NAMALWA (cell line): ENCODE data around the gene C16orf54.
"Not testable (repeated sequence)": the region's sequence is repeated elsewhere in the genome, so short reads cannot be mapped to it uniquely, and the experiment has no call there.

Experiments used
- DNase-seq: peaks from one replicate; pipeline ENCODE4 v3.0.0-alpha.2; 2015; ENCODE audit warnings: low spot score

Gene C16orf54, protein sequence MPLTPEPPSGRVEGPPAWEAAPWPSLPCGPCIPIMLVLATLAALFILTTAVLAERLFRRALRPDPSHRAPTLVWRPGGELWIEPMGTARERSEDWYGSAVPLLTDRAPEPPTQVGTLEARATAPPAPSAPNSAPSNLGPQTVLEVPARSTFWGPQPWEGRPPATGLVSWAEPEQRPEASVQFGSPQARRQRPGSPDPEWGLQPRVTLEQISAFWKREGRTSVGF

GRCh38 chr16:29745853-29746345 is at the start of gene C16orf54:
Gene C16orf54 (minus strand): TSS chr16:29745990. CDS start chr16:29744951, 1,039 bp downstream.
- peak; percentile 88 for DNase-seq

DNA sequence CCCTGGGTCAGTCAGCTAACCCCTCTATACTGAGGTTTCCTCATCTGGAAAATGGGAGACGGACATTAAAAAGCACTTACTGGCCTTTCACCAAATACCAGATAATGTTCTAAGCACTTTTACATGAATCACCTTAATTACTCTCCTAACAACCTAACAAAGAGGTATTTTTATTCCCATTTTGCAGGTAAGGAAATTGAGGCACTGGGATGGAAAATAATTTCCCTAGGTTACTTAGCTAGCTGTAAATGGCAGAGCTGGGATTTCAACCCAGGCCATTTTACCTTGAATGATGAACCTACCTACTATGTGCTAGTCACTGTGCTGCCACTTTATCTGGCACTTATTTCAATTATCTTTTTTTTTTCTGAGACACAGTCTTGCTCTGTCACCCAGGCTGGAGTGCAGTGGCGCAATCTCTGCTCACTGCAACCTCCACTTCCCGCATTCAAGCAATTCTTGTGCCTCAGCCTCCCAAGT is 48.5 kb upstream of the C16orf54 start:
- no peak for DNase-seq

DNA sequence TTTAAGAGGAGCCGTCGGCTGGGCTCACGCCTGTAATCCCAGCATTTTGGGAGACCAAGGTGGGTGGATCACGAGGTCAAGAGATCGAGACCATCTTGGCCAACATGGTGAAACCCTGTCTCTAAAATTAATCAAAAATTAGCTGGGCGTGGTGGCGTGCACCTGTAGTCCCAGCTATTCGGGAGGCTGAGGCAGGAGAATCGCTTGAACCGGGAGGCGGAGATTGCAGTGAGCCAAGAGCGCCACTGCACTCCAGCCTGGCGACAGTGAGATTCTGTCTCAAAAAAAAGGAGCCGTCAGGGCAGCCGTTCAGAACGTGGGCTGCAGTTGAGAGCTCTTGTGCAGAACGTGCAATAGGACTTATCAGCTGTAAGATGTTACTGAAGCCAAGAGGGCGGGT is 47.4 kb upstream of the C16orf54 start:
- DNase-seq, result not testable (repeated sequence)

GRCh38 chr16:29791845-29792807 is 46.3 kb upstream of the C16orf54 start:
- no peak for DNase-seq

DNA sequence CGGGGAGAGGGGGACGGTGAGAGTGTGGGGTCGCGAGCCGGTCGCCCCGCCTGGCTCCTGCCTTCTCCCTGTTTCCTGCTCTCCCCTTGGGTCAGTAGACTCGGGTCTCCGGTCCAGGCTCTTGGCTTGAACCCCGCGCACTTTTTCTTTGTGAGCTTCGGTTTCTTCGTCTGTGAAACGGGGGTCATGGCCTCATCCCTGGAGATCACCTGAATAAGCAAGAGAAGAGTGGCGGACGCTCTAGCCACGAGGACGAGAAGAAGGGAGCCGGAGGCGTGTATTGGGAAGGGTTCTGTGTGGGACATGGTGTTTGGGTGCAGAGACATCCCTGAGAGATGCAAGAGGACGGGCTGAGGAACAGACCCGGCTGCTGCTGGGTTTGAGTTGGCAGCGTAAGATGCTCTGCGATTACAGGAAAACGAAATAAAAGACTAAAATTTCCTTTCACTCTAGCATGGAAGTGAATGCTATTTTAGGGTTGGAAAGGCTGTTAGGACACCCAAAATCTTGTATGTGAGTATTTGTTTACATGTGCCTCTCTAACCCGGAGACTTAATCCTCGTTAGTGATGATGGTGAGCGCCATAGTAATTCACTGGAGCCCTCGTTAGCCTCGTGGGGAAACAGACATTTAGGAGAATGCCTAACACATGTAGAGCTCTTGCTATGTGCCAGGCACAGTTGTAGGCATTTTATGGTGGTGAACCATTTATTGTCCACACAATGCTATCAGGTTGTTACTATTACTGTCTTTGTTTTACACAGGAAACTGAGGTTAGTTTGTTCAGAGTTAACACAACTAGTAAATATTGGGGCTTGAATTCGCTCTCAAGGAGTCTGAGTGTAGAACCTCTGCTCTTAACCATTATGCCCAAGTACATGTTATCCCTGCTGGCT is 45.4 kb upstream of the C16orf54 start:
- DNase-seq, result peak; percentile 48

DNA sequence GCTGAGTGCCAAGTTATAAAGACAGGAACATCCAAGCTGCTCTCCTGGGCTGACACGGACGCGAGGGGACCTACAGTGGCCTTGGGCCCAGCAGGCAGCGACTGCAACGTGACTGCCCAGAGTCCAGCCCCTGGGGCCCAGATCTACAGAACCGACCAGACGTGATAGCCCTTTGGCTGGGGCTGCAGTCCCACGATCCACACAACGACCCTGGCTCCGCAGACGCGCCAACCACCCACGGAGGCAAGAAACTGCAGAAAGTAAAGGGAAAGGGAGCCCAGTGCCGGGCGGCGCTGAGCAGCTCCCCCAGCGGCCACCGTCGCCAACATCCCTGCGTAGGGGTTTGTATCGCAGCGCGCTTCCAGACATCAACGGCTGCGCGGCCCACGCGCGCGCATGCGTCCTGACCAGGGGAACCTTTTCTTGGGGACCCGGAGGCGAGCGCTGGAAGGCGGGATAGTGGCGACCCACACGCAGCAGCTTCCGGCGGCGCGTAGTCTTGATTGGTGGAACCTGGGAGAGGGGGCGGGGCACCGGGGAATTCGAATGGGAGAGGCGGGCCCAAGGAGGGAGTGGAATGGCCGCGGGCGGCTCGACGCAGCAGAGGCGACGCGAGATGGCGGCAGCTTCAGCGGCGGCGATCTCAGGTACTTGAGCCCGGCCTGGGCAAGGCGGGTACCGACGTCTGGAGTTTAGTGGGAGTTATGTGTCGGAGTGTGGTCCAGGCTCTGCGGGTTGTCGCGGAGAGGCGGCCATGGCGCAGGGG is 44.6 kb upstream of the C16orf54 start, which contains the start of gene KIF22:
TSS of gene KIF22 (plus strand) at position 569 of the 766 bp plus-strand sequence. CDS start at position 578, 9 bp downstream.
- DNase-seq, result peak; percentile 99

- no peak for DNase-seq
Observed at GRCh38 chr16:29789775-29790182, 44.0 kb upstream of the C16orf54 start.

GRCh38 chr16:29787155-29787554 is 41.4 kb upstream of the C16orf54 start:
- DNase-seq, result not testable (repeated sequence)

DNA sequence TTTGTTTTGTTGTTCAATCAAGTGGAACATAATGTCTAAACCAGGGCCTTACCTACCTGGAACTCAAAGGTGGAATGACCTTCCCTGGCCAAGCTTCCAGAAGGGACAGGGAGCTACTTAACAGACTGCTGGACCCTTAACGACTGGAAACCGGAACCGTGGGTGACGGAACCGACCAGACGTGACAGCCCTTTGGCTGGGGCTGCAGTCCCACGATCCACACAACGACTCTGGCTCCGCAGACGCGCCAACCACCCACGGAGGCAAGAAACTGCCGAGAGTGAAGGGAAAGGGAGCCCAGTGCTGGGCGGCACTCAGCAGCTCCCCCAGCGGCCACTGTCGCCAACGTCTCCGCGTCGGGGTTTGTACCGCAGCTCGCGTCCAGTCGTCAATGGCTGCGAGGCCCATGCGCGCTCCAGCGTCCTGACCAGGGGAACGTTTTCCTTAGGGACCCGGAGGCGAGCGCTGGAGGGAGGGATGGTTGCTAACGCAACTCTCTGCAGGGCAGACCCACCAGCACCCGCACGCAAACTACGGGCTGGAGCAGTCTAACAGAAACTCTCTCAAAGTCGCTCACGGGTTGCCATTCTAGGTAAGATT is 39.2 kb upstream of the C16orf54 start:
- no peak for DNase-seq

- no peak for DNase-seq
Observed at GRCh38 chr16:29784157-29784556, 38.4 kb upstream of the C16orf54 start.

- not testable (repeated sequence) for DNase-seq
Observed at GRCh38 chr16:29783094-29783953, 37.5 kb upstream of the C16orf54 start.

- no peak for DNase-seq
Observed at GRCh38 chr16:29779474-29779873, 33.7 kb upstream of the C16orf54 start.

DNA sequence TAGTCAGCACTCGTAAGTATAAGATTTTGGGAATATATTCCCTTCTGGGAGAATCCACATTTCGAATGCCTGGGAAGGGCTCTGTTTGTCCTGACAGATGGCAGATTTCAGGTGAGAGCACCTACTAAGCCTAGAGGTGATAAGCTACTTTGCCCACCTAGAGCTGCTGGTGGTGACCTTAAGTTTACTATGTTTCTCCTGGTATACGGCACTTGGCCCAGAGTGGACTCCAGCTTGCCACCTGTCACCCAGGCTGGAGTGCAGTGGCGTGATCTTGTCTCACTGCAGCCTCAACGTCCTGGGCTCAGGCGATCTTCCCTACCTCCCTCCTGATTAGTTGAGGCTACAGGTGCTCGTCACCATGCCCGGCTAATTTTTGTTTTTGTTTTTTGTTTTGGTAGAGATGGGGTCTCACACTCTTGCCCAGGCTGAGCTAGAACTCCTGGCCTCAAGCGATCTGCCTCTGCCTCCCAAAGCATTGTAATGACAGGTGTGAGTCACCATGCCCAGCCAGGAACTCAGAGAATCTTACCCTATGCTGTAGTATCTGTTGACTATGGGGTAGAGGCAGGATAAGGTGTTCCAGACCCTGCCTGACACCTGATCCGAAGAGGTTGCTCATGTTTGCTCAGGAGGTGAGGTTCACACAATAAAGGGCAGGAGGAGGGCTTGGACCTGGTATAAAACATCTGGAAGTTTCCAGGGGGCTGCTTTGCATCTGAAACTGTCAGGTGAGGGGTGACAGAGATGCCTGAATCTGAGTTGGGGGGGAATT is 32.0 kb upstream of the C16orf54 start, which contains the start of gene ZG16:
TSS of gene ZG16 (plus strand) at position 681 of the 775 bp plus-strand sequence. CDS start 1,011 bp downstream, outside the sequence.
- DNase-seq, result no peak

DNA sequence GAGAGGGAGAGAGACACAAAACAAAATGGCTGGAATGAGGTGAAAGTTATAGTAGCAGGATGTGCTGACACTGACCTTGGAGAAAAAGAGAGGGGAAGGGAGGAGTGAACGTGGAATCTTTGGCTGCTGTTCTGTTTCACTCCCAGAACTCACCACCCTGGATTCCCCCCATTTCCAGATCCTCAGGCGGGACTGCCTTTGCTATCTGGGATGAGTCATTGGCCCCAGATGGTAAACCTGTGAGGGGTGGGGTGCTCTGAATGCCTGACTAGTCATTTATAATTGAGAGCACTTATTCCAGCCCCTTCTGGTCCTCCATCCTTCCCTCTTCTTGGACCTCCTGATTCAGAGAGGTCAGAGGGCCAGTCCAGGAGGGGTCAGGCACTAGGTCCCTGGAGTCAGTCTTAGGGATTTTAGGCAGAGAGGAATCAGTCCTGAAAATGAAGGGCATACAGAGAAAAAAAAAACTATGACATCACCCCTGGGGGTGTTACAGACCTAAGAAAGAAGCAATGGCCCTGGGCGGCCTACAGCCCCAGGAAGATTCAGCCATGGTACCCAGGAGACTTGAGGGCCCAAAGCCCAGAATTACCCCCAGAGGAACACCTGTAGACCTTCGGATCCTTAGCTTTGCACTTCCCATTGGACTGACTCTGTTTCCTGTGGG is 30.1 kb upstream of the C16orf54 start:
- DNase-seq, result no peak

DNA sequence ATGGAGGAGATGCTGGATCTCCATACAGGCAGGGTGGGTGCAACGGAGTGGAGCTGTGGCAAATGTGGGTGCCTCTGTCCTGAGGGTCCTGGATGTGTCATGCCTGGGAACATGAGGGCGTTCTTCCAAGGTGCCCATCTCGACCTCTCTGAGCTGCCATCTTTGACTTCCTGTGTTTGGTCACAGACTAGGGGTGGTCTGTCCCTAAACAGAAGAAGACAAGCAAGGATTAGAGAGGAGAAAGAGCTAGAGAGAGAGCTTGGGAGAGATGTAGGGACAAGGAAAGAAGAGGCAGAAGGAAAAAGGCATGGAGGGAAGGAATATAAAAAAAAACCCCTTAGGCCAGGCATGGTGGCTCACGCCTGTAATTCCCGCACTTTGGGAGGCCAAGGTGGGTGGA is 28.9 kb upstream of the C16orf54 start:
- no peak for DNase-seq

GRCh38 chr16:29772330-29772729 is 26.5 kb upstream of the C16orf54 start:
- DNase-seq, result not testable (repeated sequence)

- no peak for DNase-seq
Observed at GRCh38 chr16:29770250-29770929, 24.6 kb upstream of the C16orf54 start.
